ENCODE results near the gene TF.
"Not testable (repeated sequence)": the region's sequence is repeated elsewhere in the genome, so short reads cannot be mapped to it uniquely, and the experiment has no call there.

TF gene

GRCh38 chr3:133776794-133777438, 30.7 kb downstream of the TF start:
- no peak for DNase-seq (ENCODE audit: low read depth)
- H3K4me3 ChIP-seq (ENCODE audit: low read length): no peak overlapping the region
- no peak for TF ChIP-seq CTCF (IDR thresholded peaks at IDR 0.05; ENCODE audit: insufficient read depth, low read depth, low read length, missing control alignments)

GRCh38 chr3:133777807-133778568, 31.8 kb downstream of the TF start:
- H3K4me3 ChIP-seq (ENCODE audit: low read length): no peak overlapping the region
- DNase-seq (ENCODE audit: low read depth): peak; percentile 43
- TF ChIP-seq CTCF (IDR thresholded peaks at IDR 0.05; ENCODE audit: insufficient read depth, low read depth, low read length, missing control alignments): no peak

GRCh38 chr3:133779626-133780203, 33.5 kb downstream of the TF start:
- H3K4me3 ChIP-seq (ENCODE audit: low read length): no peak overlapping the region
- TF ChIP-seq CTCF (IDR thresholded peaks at IDR 0.05; ENCODE audit: insufficient read depth, low read depth, low read length, missing control alignments): no peak
- DNase-seq (ENCODE audit: low read depth): no peak

- not testable (repeated sequence) for DNase-seq (ENCODE audit: low read depth); H3K4me3 ChIP-seq (ENCODE audit: low read length)
Measured at GRCh38 chr3:133780756-133781155, 34.6 kb downstream of the TF start.

GRCh38 chr3:133781570-133781969, 35.4 kb downstream of the TF start:
- no peak overlapping the region for H3K4me3 ChIP-seq (ENCODE audit: low read length)
- DNase-seq (ENCODE audit: low read depth): no peak
- no peak for TF ChIP-seq CTCF (IDR thresholded peaks at IDR 0.05; ENCODE audit: insufficient read depth, low read depth, low read length, missing control alignments)

GRCh38 chr3:133782454-133782853, 36.3 kb downstream of the TF start:
- H3K4me3 ChIP-seq (ENCODE audit: low read length): no peak overlapping the region
- TF ChIP-seq CTCF (IDR thresholded peaks at IDR 0.05; ENCODE audit: insufficient read depth, low read depth, low read length, missing control alignments): no peak
- no peak for DNase-seq (ENCODE audit: low read depth)

- TF ChIP-seq CTCF (IDR thresholded peaks at IDR 0.05; ENCODE audit: insufficient read depth, low read depth, low read length, missing control alignments): no peak
- DNase-seq (ENCODE audit: low read depth): no peak
- no peak overlapping the region for H3K4me3 ChIP-seq (ENCODE audit: low read length)
Measured at GRCh38 chr3:133783762-133784161, 37.6 kb downstream of the TF start.

Data from epithelial cell of esophagus (primary cell).